ENCODE data around the gene ALS2CL.
"Not testable (repeated sequence)": the region's sequence is repeated elsewhere in the genome, so short reads cannot be mapped to it uniquely, and the experiment has no call there.

The ALS2CL gene

DNA sequence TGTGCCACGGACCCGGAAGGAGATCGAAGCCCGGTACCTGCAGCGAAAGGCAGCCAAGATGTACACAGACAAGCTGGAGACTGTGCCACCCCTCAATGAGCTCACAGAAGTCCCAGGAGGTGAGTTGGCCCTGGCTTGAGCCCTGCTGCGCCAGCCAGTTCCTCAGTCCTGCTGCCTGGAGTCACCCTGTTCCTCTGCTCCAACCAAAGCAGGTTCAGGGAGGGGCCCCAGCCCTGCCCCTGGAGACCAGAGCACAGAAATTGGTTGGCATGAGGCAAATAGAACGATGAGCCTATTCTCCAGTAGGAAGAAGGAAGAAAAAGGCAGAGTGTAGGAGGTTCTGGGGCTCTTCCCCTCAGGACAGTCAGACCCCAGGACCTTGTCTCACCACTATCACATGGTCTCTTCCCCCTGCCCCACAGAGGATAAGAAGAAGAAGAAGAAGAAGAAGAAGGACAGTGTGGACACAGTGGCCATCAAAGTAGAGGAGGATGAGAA is 15.7 kb upstream of the ALS2CL start:
- no peak overlapping the region for H3K9ac ChIP-seq (ENCODE audit: low read length)
- H3K4me1 ChIP-seq (ENCODE audit: control insufficient read depth, insufficient read depth, low read length): peaks cover 19% of the 10 kb centered on the region; the same call in 1 of the 2 replicates
- H3K27me3 ChIP-seq (ENCODE audit: control insufficient read depth, insufficient read depth, low read length): no peaks in the 10 kb centered on the region
- no peak overlapping the region for H3K4me3 ChIP-seq (ENCODE audit: low read depth, low read length)
- H3K36me3 ChIP-seq (ENCODE audit: control insufficient read depth, insufficient read depth, low read length): no peaks in the 10 kb centered on the region
- no peak overlapping the region for H3K27ac ChIP-seq (ENCODE audit: low read depth, low read length)
- no peaks in the 10 kb centered on the region for H3K9me3 ChIP-seq (ENCODE audit: control insufficient read depth, insufficient read depth, low read depth, low read length)

DNA sequence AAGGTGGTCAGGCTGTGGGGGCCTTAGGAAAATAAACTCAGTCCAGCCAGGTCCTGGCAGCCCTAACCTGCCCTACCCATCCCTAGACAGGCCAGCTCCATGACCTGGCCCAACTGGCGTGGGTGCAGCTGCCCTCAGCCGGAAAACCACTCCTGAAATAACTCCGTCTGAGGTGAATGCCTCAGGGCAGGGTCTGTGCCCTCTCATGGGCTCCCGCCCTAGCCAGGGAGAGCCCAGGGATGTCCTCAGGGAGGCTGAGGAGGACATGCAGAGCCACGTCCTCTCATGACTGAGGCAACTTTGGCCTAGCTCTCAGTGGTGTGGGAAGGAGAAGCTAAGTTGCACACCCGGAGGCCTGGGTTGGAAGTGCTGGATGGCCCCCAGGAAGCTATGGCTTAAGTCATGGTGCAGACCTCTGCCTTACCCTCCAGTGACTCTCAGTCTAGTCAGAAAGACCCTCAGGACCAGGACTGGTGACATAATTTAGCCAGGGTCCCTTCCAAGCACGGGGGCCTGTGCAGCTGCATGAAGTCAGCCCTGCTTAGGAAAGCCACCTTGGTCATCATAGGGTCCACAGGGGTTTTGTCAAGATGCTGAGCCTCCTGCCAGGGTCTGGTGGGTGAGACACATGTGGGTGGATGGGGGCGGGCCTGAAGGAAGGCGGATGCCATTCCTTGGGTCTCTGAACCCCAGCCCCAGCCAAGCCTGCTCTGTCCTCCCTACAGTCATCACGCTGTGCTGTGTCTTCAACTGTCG is 15.1 kb upstream of the ALS2CL start:
- Histone ChIP-seq H3K27me3 (ENCODE audit: control insufficient read depth, insufficient read depth, low read length) (peaks cover 5% of the 10 kb centered on the region; the same call in 1 of the 2 replicates), H3K27ac (ENCODE audit: low read depth, low read length) (no peak overlapping the region), H3K4me3 (ENCODE audit: low read depth, low read length) (no peak overlapping the region), H3K4me1 (ENCODE audit: control insufficient read depth, insufficient read depth, low read length) (peaks cover 19% of the 10 kb centered on the region; the same call in 1 of the 2 replicates), H3K36me3 (ENCODE audit: control insufficient read depth, insufficient read depth, low read length) (no peaks in the 10 kb centered on the region), H3K9me3 (ENCODE audit: control insufficient read depth, insufficient read depth, low read depth, low read length) (no peaks in the 10 kb centered on the region), H3K9ac (ENCODE audit: low read length) (no peak overlapping the region)

GRCh38 chr3:46707601-46708011 is 14.1 kb upstream of the ALS2CL start:
- peaks cover 19% of the 10 kb centered on the region; the same call in 1 of the 2 replicates for H3K4me1 ChIP-seq (ENCODE audit: control insufficient read depth, insufficient read depth, low read length)
- peaks cover 11% of the 10 kb centered on the region for H3K27me3 ChIP-seq (ENCODE audit: control insufficient read depth, insufficient read depth, low read length)
- H3K36me3 ChIP-seq (ENCODE audit: control insufficient read depth, insufficient read depth, low read length): no peaks in the 10 kb centered on the region
- H3K9ac ChIP-seq (ENCODE audit: low read length): no peak overlapping the region
- no peak overlapping the region for H3K27ac ChIP-seq (ENCODE audit: low read depth, low read length)
- no peak overlapping the region for H3K4me3 ChIP-seq (ENCODE audit: low read depth, low read length)
- H3K9me3 ChIP-seq (ENCODE audit: control insufficient read depth, insufficient read depth, low read depth, low read length): no peaks in the 10 kb centered on the region

DNA sequence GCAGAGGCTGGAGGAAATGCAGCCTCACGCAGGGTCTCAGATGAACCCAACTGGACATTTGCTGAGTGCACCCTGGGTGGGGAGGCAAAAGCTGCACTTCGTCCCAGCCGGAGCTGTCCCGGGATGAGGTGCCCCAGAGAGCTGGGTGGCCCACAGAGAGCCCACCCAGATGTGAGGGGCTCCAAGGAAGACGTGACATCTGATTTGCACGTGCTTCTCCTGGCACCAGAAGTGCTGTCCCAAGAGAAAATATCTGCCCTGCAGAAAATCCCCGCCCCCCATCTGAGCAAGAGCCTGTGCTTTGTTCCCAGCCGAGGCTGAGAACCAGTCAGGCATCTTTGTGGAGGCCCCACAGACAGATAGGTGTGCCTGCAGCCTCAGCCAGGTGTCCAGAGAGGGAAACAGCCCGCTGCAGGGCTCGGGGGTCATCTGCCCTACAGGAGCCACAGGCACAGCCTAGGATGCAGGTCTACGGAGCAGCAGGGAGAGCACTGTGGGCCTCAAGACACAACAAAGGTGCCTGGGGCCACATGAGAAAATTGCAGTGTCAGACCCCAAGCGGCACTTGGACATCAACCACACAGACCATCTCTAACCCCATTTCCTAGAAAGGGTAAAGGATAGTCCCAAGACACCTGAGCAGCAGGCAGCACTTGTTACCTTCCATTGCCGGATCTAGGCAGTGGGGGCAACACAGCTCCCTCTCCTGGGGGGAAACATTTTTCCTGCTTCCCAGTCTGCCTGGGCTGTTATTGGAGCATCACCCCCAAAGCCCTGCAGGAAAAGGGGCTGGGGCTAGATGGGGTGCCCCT is 13.5 kb upstream of the ALS2CL start:
- H3K9me3 ChIP-seq (ENCODE audit: control insufficient read depth, insufficient read depth, low read depth, low read length): no peaks in the 10 kb centered on the region
- no peak overlapping the region for H3K27ac ChIP-seq (ENCODE audit: low read depth, low read length)
- peaks cover 24% of the 10 kb centered on the region; the same call in 1 of the 2 replicates for H3K4me1 ChIP-seq (ENCODE audit: control insufficient read depth, insufficient read depth, low read length)
- peaks cover 17% of the 10 kb centered on the region for H3K27me3 ChIP-seq (ENCODE audit: control insufficient read depth, insufficient read depth, low read length)
- H3K4me3 ChIP-seq (ENCODE audit: low read depth, low read length): no peak overlapping the region
- no peak overlapping the region for H3K9ac ChIP-seq (ENCODE audit: low read length)
- no peaks in the 10 kb centered on the region for H3K36me3 ChIP-seq (ENCODE audit: control insufficient read depth, insufficient read depth, low read length)

- H3K4me1 ChIP-seq (ENCODE audit: control insufficient read depth, insufficient read depth, low read length): peaks cover 31% of the 10 kb centered on the region
- H3K36me3 ChIP-seq (ENCODE audit: control insufficient read depth, insufficient read depth, low read length): no peaks in the 10 kb centered on the region
- no peaks in the 10 kb centered on the region for H3K9me3 ChIP-seq (ENCODE audit: control insufficient read depth, insufficient read depth, low read depth, low read length)
- peaks cover 25% of the 10 kb centered on the region for H3K27me3 ChIP-seq (ENCODE audit: control insufficient read depth, insufficient read depth, low read length)
- no peak overlapping the region for H3K4me3 ChIP-seq (ENCODE audit: low read depth, low read length)
- H3K27ac ChIP-seq (ENCODE audit: low read depth, low read length): no peak overlapping the region
- H3K9ac ChIP-seq (ENCODE audit: low read length): no peak overlapping the region
Observed at GRCh38 chr3:46705751-46706552, 12.5 kb upstream of the ALS2CL start.

DNA sequence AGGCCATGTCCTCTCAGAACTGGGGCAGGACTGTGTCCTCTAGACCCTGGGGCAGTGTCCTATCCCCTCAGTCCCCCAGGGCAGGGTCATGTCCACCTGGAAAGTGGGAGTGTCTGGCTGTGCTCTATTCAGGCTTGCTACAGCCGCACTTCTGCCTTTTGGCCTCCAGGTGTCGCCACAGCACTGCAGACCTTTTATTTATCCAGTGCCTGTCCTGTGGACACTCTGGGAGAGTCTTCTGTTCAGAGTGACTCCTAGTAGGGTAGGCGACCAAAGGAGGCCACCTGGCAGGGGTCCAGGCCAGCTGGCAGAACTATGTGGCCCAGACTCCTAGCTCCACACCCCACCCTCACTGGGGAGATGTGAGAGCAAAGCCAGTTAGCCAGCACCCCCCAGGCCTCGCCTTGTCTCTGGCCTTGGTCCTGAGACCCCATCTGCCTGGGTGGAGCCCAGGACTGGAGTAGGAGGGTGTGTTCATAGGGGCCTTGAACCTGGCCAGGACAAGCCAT is 11.6 kb upstream of the ALS2CL start:
- Histone ChIP-seq H3K27me3 (ENCODE audit: control insufficient read depth, insufficient read depth, low read length) (peaks cover 33% of the 10 kb centered on the region), H3K4me3 (ENCODE audit: low read depth, low read length) (no peak overlapping the region), H3K27ac (ENCODE audit: low read depth, low read length) (no peak overlapping the region), H3K9me3 (ENCODE audit: control insufficient read depth, insufficient read depth, low read depth, low read length) (no peaks in the 10 kb centered on the region), H3K4me1 (ENCODE audit: control insufficient read depth, insufficient read depth, low read length) (peaks cover 31% of the 10 kb centered on the region), H3K36me3 (ENCODE audit: control insufficient read depth, insufficient read depth, low read length) (no peaks in the 10 kb centered on the region), H3K9ac (ENCODE audit: low read length) (no peak overlapping the region)

DNA sequence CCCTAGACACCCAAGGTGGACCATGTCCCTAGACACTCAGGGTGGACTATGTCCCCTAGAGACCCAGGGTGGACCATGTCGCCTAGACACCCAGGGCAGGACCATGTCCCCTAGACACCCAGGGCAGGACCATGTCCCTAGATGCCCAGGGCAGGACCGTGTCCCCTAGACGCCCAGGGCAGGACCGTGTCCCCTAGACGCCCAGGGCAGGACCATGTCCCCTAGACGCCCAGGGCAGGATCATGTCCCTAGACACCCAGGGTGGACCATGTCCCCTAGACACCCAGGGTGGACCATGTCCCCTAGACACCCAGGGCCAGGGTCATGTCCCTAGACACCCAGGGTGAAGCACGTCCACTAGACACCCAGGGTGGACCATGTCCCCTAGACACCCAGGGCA is 10.9 kb upstream of the ALS2CL start:
- H3K4me1 ChIP-seq (ENCODE audit: control insufficient read depth, insufficient read depth, low read length): peaks cover 31% of the 10 kb centered on the region

DNA sequence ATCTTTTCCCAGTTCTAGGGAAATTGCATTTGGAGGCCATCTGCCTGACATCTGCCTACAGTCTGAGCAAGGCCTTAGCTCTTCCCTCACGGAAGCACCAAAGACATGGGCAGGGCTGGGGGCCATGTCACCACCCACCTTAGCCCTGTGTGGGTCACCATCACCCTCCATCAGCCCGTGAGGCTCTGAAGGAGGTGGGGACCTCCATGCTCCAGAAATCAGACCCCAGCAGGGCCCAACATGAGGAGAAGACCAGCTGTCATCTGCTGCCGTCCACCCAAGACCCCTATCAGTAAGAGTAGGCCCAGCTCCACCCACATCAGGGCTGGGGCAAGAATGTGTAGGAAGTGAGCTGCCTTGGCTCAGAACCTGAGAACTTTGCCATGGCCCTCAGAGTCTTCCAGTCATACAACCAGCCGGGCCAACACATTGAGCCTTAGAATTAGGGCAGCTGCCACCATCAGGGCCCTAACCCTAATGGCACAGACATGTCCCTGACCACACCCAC is 9.6 kb upstream of the ALS2CL start:
- H3K9ac ChIP-seq (ENCODE audit: low read length): no peak overlapping the region
- no peaks in the 10 kb centered on the region for H3K36me3 ChIP-seq (ENCODE audit: control insufficient read depth, insufficient read depth, low read length)
- peaks cover 31% of the 10 kb centered on the region for H3K4me1 ChIP-seq (ENCODE audit: control insufficient read depth, insufficient read depth, low read length)
- peaks cover 38% of the 10 kb centered on the region for H3K27me3 ChIP-seq (ENCODE audit: control insufficient read depth, insufficient read depth, low read length)
- no peak overlapping the region for H3K4me3 ChIP-seq (ENCODE audit: low read depth, low read length)
- no peaks in the 10 kb centered on the region for H3K9me3 ChIP-seq (ENCODE audit: control insufficient read depth, insufficient read depth, low read depth, low read length)
- no peak overlapping the region for H3K27ac ChIP-seq (ENCODE audit: low read depth, low read length)

More for the DNA sequence above, 10.9 kb upstream of the ALS2CL start:
- not testable (repeated sequence) for H3K4me3 ChIP-seq (ENCODE audit: low read depth, low read length); H3K9ac ChIP-seq (ENCODE audit: low read length); H3K9me3 ChIP-seq (ENCODE audit: control insufficient read depth, insufficient read depth, low read depth, low read length); H3K36me3 ChIP-seq (ENCODE audit: control insufficient read depth, insufficient read depth, low read length); H3K27ac ChIP-seq (ENCODE audit: low read depth, low read length)
- H3K27me3 ChIP-seq (ENCODE audit: control insufficient read depth, insufficient read depth, low read length): peaks cover 38% of the 10 kb centered on the region

GRCh38 chr3:46702246-46703012 is 8.9 kb upstream of the ALS2CL start:
- no peaks in the 10 kb centered on the region for H3K9me3 ChIP-seq (ENCODE audit: control insufficient read depth, insufficient read depth, low read depth, low read length)
- H3K36me3 ChIP-seq (ENCODE audit: control insufficient read depth, insufficient read depth, low read length): no peaks in the 10 kb centered on the region
- peaks cover 31% of the 10 kb centered on the region for H3K4me1 ChIP-seq (ENCODE audit: control insufficient read depth, insufficient read depth, low read length)
- H3K27ac ChIP-seq (ENCODE audit: low read depth, low read length): no peak overlapping the region
- H3K27me3 ChIP-seq (ENCODE audit: control insufficient read depth, insufficient read depth, low read length): peaks cover 38% of the 10 kb centered on the region
- H3K4me3 ChIP-seq (ENCODE audit: low read depth, low read length): no peak overlapping the region
- no peak overlapping the region for H3K9ac ChIP-seq (ENCODE audit: low read length)
